WTC11 (cell line): Measurements from ENCODE around the gene RAB11FIP3. TPM values are rescaled to one million over a fixed set of nuclear protein-coding genes. Genes with fewer than 3 reads are reported as not detected.

Source experiments
- ATAC-seq: fragments of 200-7000 bp; cut with Tn5 transposase; 2 replicates; pipeline ENCODE4 v1.10.0; 2021; ENCODE audit warnings: mild to moderate bottlenecking, moderate library complexity
- CTCF ChIA-PET: fragments of 300-600 bp; sonication (Branson Sonifier 250); formaldehyde crosslinking; loops from one replicate; lab custom pipeline; 2021; ENCODE audit warnings: antibody characterized with exemption; lab: Charles Lee
- POLR2A ChIA-PET: fragments of 350-600 bp; sonication (Branson Sonifier 250); formaldehyde crosslinking; loops from one replicate; lab custom pipeline; 2021; ENCODE audit warnings: antibody characterized with exemption; lab: Charles Lee
- DNase-seq: peaks from one replicate; pipeline ENCODE4 v3.0.0; 2021; ENCODE audit warnings: low spot score
- H3K27ac Mint-ChIP-seq: 2 replicates; pipeline ENCODE4 v1.8.0; 2021; ENCODE audit warnings: mixed read lengths
- H3K27me3 Mint-ChIP-seq: 2 replicates; pipeline ENCODE4 v1.8.0; 2021; ENCODE audit warnings: low read depth, mild to moderate bottlenecking, moderate library complexity, mixed read lengths
- H3K36me3 Mint-ChIP-seq: 2 replicates; pipeline ENCODE4 v1.8.0; 2021; ENCODE audit warnings: mixed read lengths
- H3K4me1 Mint-ChIP-seq: 2 replicates; pipeline ENCODE4 v1.8.0; 2022; ENCODE audit warnings: mixed read lengths
- H3K4me3 Mint-ChIP-seq: 2 replicates; pipeline ENCODE4 v1.8.0; 2021; ENCODE audit warnings: mild to moderate bottlenecking, moderate library complexity, mixed read lengths
- H3K9me3 Mint-ChIP-seq: 2 replicates; pipeline ENCODE4 v1.8.0; 2021; ENCODE audit warnings: mixed read lengths
- ATF2 ChIP-seq: sonication (generic); formaldehyde crosslinking; IDR thresholded peaks from 2 replicates; pipeline ENCODE4 v1.8.1; 2022; ENCODE audit warnings: low read depth, missing genetic modification reagents, borderline replicate concordance
- CREM ChIP-seq: sonication (generic); formaldehyde crosslinking; IDR thresholded peaks from 2 replicates; pipeline ENCODE4 v1.8.1; 2022; ENCODE audit warnings: mild to moderate bottlenecking, missing genetic modification reagents, moderate library complexity
- ESRRA ChIP-seq: sonication (generic); formaldehyde crosslinking; IDR thresholded peaks from 2 replicates; pipeline ENCODE4 v1.8.1; 2022; ENCODE audit warnings: mild to moderate bottlenecking, missing genetic modification reagents, borderline replicate concordance
- FOXK1 ChIP-seq: sonication (generic); formaldehyde crosslinking; IDR thresholded peaks from 2 replicates; pipeline ENCODE4 v1.8.0; 2022; ENCODE audit warnings: mild to moderate bottlenecking, moderate library complexity, missing genetic modification reagents
- GABPB1 ChIP-seq: sonication (generic); formaldehyde crosslinking; IDR thresholded peaks from 2 replicates; pipeline ENCODE4 v1.8.1; 2023; ENCODE audit warnings: mild to moderate bottlenecking, missing genetic modification reagents
- JUN ChIP-seq: sonication (generic); formaldehyde crosslinking; IDR thresholded peaks from 2 replicates; pipeline ENCODE4 v1.8.0; 2023; ENCODE audit warnings: mild to moderate bottlenecking, missing genetic modification reagents
- NFATC4 ChIP-seq: fragments of 250-450 bp; sonication (Bioruptor Pico); IDR thresholded peaks from 2 replicates; pipeline ENCODE4 v1.9.0; 2021; ENCODE audit warnings: mild to moderate bottlenecking
- PRDM15 ChIP-seq: sonication (generic); formaldehyde crosslinking; IDR thresholded peaks from 2 replicates; pipeline ENCODE4 v1.8.0; 2022; ENCODE audit warnings: missing genetic modification reagents
- RELA ChIP-seq: sonication (generic); formaldehyde crosslinking; IDR thresholded peaks from 2 replicates; pipeline ENCODE4 v1.8.1; 2022; ENCODE audit warnings: missing genetic modification reagents, mild to moderate bottlenecking, borderline replicate concordance
- RORB ChIP-seq: fragments of 250-450 bp; sonication (Bioruptor Pico); IDR thresholded peaks from 2 replicates; pipeline ENCODE4 v1.9.0; 2021; ENCODE audit warnings: mild to moderate bottlenecking
- TEAD1 ChIP-seq: sonication (generic); formaldehyde crosslinking; IDR thresholded peaks from 2 replicates; pipeline ENCODE4 v1.8.0; 2022; ENCODE audit warnings: mild to moderate bottlenecking, missing genetic modification reagents
- TP53 ChIP-seq: sonication (generic); formaldehyde crosslinking; IDR thresholded peaks from 2 replicates; pipeline ENCODE4 v1.8.1; 2023; ENCODE audit warnings: mild to moderate bottlenecking, missing genetic modification reagents
- USF2 ChIP-seq: sonication (generic); formaldehyde crosslinking; IDR thresholded peaks from 2 replicates; pipeline ENCODE4 v1.8.1; 2023; ENCODE audit warnings: mild to moderate bottlenecking, missing genetic modification reagents, moderate library complexity
- ZNF121 ChIP-seq: sonication (generic); formaldehyde crosslinking; IDR thresholded peaks from 2 replicates; pipeline ENCODE4 v1.8.0; 2023; ENCODE audit warnings: missing genetic modification reagents
- ZNF423 ChIP-seq: fragments of 250-450 bp; sonication (Bioruptor Pico); IDR thresholded peaks from 2 replicates; pipeline ENCODE4 v2.1.2; 2022; ENCODE audit warnings: mild to moderate bottlenecking, moderate library complexity
- ZNF425 ChIP-seq: fragments of 250-450 bp; sonication (Bioruptor Pico); conservative IDR thresholded peaks from 2 replicates; pipeline ENCODE4 v1.9.0; 2021; ENCODE audit warnings: mild to moderate bottlenecking
- ZNF671 ChIP-seq: fragments of 250-450 bp; sonication (Bioruptor Pico); IDR thresholded peaks from 2 replicates; pipeline ENCODE4 v1.8.0; 2021; ENCODE audit warnings: mild to moderate bottlenecking
- total RNA-seq: library from RNA; stranded (reverse); gene quantifications from 3 replicates; pipeline ENCODE4 v1.2.3, GENCODE V29; 2021
- TF ChIP-seq, protein P1 (sequence below): fragments of 250-450 bp; sonication (Bioruptor Pico); IDR thresholded peaks from 2 replicates; pipeline ENCODE4 v1.9.0; 2021; ENCODE audit warnings: moderate library complexity, mild to moderate bottlenecking, inconsistent platforms, borderline replicate concordance
- TF ChIP-seq, protein P2 (sequence below): sonication (generic); formaldehyde crosslinking; IDR thresholded peaks from 2 replicates; pipeline ENCODE4 v1.8.1; 2023; ENCODE audit warnings: mild to moderate bottlenecking, missing genetic modification reagents
- TF ChIP-seq, protein P3 (sequence below): fragments of 250-450 bp; sonication (Bioruptor Pico); IDR thresholded peaks from 2 replicates; pipeline ENCODE4 v2.1.2; 2022; ENCODE audit warnings: mild to moderate bottlenecking, moderate library complexity
- TF ChIP-seq, protein P4 (sequence below): sonication (generic); formaldehyde crosslinking; IDR thresholded peaks from 2 replicates; pipeline ENCODE4 v1.8.0; 2022; ENCODE audit warnings: mild to moderate bottlenecking, missing genetic modification reagents

RAB11FIP3 gene
- total RNA-seq, 1 experiment from 2014 or later = 38.6 TPM

GRCh38 chr16:527015-527903 lies 101.8 kb downstream of the RAB11FIP3 start, which contains the start of gene CAPN15:
Gene CAPN15, plus strand, starts transcription at chr16:527712. Its CDS starts 19,127 bp downstream, at chr16:546839.
- peaks cover 20% of the 10 kb centered on the region for H3K4me1 Mint-ChIP-seq
- peak; percentile 87; the same call in 1 of the 2 replicates for TF ChIP-seq RELA (CRISPR knock-in tag)
- TF ChIP-seq ATF2 (CRISPR knock-in tag) = no peak
- TF ChIP-seq ZNF671 = no peak
- TF ChIP-seq, protein P1, sequence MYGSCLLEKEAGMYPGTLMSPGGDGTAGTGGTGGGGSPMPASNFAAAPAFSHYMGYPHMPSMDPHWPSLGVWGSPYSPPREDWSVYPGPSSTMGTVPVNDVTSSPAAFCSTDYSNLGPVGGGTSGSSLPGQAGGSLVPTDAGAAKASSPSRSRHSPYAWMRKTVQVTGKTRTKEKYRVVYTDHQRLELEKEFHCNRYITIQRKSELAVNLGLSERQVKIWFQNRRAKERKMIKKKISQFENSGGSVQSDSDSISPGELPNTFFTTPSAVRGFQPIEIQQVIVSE (CRISPR knock-in tag) = no peak
- TF ChIP-seq GABPB1 (CRISPR knock-in tag) = peak; percentile 84
- peak; percentile 7; the same call in 1 of the 2 replicates for TF ChIP-seq CREM (CRISPR knock-in tag)
- no peak for TF ChIP-seq NFATC4 (CRISPR knock-in tag)
- TF ChIP-seq, protein P2, sequence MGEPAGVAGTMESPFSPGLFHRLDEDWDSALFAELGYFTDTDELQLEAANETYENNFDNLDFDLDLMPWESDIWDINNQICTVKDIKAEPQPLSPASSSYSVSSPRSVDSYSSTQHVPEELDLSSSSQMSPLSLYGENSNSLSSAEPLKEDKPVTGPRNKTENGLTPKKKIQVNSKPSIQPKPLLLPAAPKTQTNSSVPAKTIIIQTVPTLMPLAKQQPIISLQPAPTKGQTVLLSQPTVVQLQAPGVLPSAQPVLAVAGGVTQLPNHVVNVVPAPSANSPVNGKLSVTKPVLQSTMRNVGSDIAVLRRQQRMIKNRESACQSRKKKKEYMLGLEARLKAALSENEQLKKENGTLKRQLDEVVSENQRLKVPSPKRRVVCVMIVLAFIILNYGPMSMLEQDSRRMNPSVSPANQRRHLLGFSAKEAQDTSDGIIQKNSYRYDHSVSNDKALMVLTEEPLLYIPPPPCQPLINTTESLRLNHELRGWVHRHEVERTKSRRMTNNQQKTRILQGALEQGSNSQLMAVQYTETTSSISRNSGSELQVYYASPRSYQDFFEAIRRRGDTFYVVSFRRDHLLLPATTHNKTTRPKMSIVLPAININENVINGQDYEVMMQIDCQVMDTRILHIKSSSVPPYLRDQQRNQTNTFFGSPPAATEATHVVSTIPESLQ (CRISPR knock-in tag) = no peak
- 0 out of 2 replicates have a peak, but pooled peaks have one; percentile 34 for TF ChIP-seq TP53 (CRISPR knock-in tag)
- 0 out of 2 replicates have a peak, but pooled peaks have one; percentile 32 for TF ChIP-seq ZNF121 (CRISPR knock-in tag)
- TF ChIP-seq, protein P3, sequence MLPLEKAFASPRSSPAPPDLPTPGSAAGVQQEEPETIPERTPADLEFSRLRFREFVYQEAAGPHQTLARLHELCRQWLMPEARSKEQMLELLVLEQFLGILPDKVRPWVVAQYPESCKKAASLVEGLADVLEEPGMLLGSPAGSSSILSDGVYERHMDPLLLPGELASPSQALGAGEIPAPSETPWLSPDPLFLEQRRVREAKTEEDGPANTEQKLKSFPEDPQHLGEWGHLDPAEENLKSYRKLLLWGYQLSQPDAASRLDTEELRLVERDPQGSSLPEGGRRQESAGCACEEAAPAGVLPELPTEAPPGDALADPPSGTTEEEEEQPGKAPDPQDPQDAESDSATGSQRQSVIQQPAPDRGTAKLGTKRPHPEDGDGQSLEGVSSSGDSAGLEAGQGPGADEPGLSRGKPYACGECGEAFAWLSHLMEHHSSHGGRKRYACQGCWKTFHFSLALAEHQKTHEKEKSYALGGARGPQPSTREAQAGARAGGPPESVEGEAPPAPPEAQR (CRISPR knock-in tag) = no peak
- TF ChIP-seq RORB (CRISPR knock-in tag) = no peak
- TF ChIP-seq FOXK1 (CRISPR knock-in tag) = no peak
- 0 out of 2 replicates have a peak, but pooled peaks have one; percentile 48 for TF ChIP-seq ZNF423 (CRISPR knock-in tag)
- no peak for TF ChIP-seq ZNF425
- peak; percentile 84 for TF ChIP-seq TEAD1 (CRISPR knock-in tag)
- TF ChIP-seq, protein P4, sequence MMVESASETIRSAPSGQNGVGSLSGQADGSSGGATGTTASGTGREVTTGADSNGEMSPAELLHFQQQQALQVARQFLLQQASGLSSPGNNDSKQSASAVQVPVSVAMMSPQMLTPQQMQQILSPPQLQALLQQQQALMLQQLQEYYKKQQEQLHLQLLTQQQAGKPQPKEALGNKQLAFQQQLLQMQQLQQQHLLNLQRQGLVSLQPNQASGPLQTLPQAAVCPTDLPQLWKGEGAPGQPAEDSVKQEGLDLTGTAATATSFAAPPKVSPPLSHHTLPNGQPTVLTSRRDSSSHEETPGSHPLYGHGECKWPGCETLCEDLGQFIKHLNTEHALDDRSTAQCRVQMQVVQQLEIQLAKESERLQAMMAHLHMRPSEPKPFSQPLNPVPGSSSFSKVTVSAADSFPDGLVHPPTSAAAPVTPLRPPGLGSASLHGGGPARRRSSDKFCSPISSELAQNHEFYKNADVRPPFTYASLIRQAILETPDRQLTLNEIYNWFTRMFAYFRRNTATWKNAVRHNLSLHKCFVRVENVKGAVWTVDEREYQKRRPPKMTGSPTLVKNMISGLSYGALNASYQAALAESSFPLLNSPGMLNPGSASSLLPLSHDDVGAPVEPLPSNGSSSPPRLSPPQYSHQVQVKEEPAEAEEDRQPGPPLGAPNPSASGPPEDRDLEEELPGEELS (CRISPR knock-in tag) = peak; percentile 68; the same call in 1 of the 2 replicates
- no peak; the same call in 1 of the 2 replicates for TF ChIP-seq PRDM15
- peak; percentile 91 for TF ChIP-seq ESRRA (CRISPR knock-in tag)
- TF ChIP-seq USF2 (CRISPR knock-in tag) = no peak
- TF ChIP-seq JUN (CRISPR knock-in tag) = peak; percentile 90

More at GRCh38 chr16:527015-527903, 101.8 kb downstream of the RAB11FIP3 start, which contains the start of gene CAPN15:
- peak; percentile 77 for ATAC-seq
- Mint-ChIP-seq H3K36me3 (0 out of 2 replicates have a peak, but pooled peaks cover 2% of the 10 kb centered on the region), H3K27ac (peak within 1 kb of the TSS; percentile 76; the same call in 1 of the 2 replicates), H3K4me3 (peak within 1 kb of the TSS; percentile 89), H3K27me3 (no peaks in the 10 kb centered on the region), H3K9me3 (no peaks in the 10 kb centered on the region)
- ChIA-PET POLR2A (interaction anchor here (1.2 kb wide), 1 partner anchor 14 kb away, joined by 3 read pairs; no protein-coding TSS in a partner anchor), CTCF (interaction anchor here (0.7 to 2.1 kb wide), 15 partner anchors 9 to 1178 kb away, joined by 3 to 10 read pairs (median 4); partner anchors contain the start of gene METTL26)
- DNase-seq = peak; percentile 77
